Adipose tissue (tissue), 3 donors: Measurements from ENCODE around the gene CACNA1C. TPM values are rescaled to one million over a fixed set of nuclear protein-coding genes. Genes with fewer than 3 reads are reported as not detected.

Experiments
- H3K27ac ChIP-seq: one replicate; pipeline ENCODE4 v1.5.1; 2013; ENCODE audit warnings: low read depth, low read length
- WGBS, 3 donors: extraction: QIAGEN DNeasy Blood & Tissue Kit; methylation state at CpG; one replicate each; pipeline ENCODE4 v1.1.7; 2013; 5-methylcytosine and 5-hydroxymethylcytosine counted together
- polyA plus RNA-seq, 3 donors: library from polyadenylated mRNA; stranded (reverse); fragments of 200-250 nt; gene quantifications; one replicate each; pipeline ENCODE4 v1.2.3, GENCODE V29; 2013
- donor health status: healthy with polysubstance abuse.
- donor health status: Bipolar disorder and iron deficiency.
- donor health status: healthy.

The CACNA1C gene
- polyA plus RNA-seq, 3 donors = 0.72 to 8.1 (median 1.4) TPM

DNA sequence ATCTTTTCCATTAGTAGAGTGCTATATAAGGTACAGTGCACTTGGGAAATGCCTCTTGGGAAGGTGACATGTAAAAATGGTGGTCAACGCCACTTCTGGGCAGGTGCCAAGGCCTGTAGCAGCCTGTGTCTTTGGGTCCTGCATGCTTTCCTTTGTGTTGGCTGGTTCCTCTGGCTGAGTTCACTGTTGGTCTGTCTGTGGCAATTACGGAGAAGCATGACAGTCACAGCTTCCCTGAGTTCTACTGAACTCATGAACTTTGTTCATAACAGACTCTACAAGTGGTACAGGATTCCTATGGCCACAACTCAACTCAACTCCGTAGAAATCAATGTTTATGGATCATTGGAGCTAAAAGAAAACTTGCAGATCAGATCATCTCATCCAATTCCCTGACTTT is 98.0 kb downstream of the CACNA1C start:
- 85 to 90% (median 86%) methylated on average over 3 of the region's 3 CpGs for WGBS, 3 donors

DNA sequence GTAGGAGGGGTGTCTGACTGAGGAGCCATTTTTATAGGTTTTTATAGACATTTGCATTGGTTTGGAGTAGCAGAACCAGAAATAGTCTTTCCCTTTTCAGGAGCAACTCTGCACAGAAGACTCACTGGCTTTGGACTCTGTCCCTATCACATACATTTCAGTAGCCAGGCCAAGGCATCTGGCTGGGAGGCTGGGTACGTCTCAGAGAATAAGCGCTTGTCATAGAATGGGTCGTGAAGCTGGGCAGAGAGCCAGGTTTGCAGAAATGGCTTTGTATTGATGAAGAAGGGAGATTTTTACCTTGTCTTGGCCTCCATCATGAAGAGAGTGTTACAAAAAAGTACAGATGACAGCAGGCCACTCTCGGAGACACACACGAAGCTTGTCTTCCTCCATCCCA is 98.6 kb downstream of the CACNA1C start:
- H3K27ac ChIP-seq = no peak overlapping the region
- WGBS, 3 donors = 72 to 87% (median 87%) methylated on average over 5 of the region's 5 CpGs

More for the DNA sequence above, 98.0 kb downstream of the CACNA1C start:
- no peak overlapping the region for H3K27ac ChIP-seq

DNA sequence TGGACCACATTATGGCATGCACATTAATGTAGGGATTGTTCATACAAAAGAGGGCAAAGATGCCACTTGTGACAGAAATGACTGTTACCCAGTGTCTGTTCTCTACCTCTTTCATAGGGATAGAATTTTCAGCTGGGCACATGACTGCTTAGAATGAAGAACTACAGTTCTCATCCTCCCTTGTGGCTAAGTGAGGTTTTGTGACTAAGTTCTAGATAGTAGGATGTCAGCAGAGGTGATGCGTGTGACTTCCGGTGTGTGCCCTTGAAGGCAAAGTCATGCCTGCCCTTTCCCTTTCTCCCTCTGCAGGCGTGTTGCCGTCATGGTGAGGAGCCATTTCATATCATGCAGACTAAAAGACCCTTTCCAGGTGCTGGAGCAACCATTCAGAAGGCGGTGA is 99.3 kb downstream of the CACNA1C start:
- H3K27ac ChIP-seq = no peak overlapping the region
- WGBS, 3 donors = 86 to 93% (median 91%) methylated on average over 5 of the region's 5 CpGs

DNA sequence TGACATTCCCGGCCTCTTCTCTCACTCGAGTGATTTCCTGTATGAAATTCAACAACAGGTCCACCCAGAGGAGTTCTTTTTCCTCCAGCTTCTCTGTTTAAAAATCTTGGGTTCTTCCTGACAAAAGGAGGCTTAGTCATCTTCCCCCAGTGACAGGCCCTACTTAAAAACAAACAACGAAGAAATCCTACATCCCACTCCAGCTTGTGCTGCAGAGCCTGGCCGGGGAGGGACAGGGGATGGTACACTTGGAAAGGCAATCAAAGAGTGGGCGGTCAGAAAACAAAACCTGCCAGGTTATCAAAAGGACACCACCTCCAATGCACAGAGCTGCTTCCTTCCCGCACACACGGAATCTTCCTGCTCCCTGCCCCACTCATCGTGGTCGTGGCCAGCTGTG is 101.3 kb downstream of the CACNA1C start:
- 27 to 43% (median 42%) methylated on average over 9 of the region's 9 CpGs for WGBS, 3 donors

DNA sequence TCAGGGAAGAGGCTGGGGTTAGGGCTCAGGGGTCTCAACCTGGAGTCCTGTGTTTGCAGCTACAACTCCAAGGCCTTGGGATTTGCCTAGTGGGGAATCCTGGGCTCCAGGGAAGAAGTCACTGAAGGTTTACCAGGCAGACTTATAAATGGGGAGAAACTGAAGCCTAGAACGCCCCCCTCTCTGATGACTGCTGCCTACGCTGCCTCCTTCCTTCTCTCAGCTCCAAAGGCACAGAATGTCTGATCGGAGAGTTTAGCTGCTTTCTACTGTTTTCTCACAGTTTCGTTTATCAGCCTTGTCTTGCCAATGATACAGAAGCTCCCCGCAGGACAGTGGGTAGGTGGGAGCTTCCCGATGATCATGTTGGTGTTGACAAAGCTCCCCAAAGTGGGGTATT is 101.7 kb downstream of the CACNA1C start:
- H3K27ac ChIP-seq = no peak overlapping the region

More for the DNA sequence above, 101.3 kb downstream of the CACNA1C start:
- no peak overlapping the region for H3K27ac ChIP-seq

DNA sequence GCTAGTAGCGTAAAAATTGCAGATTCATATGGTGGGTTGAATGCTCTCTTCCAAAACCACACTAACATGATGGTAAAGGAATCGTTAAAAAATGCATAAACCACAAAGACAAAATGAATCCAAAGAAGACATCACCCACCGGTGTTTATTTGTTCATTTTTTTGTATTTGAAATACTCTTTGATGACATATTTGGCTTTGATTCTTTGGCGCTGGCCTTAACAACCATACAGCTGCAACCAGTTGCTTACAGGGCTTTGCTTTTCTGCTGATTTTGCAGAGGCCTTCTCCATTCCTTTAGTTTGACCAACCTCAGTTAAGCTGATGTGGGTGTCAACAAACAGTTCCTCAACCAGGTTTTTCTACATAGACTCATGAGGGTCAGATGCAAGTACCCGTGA is 103.5 kb downstream of the CACNA1C start:
- H3K27ac ChIP-seq = no peak overlapping the region
- 85% methylated on average over 5 of the region's 5 CpGs for WGBS, 3 donors

More for the DNA sequence above, 101.7 kb downstream of the CACNA1C start:
- 79 to 94% (median 92%) methylated on average over 6 of the region's 6 CpGs for WGBS, 3 donors

DNA sequence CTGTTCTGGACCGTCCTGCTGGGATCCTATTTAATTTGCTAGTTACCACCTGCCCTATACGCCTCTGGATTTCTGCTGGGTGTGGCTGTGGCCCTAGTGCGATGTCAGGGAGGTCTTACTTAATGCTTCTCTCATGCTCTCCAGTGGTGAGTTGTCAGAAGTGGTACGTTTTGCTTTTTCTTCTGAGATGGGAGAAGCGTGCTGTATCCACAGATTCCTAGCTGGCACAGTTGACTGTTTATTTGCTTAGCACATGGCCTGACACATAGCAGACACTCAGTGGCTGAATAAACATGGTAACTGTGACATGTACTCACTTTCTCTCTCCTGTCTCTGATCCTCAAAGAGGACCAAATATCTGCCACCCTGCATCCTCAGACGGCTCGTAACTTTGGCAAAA is 107.3 kb downstream of the CACNA1C start:
- no peak overlapping the region for H3K27ac ChIP-seq
- 69 to 84% (median 82%) methylated on average over 7 of the region's 7 CpGs for WGBS, 3 donors

DNA sequence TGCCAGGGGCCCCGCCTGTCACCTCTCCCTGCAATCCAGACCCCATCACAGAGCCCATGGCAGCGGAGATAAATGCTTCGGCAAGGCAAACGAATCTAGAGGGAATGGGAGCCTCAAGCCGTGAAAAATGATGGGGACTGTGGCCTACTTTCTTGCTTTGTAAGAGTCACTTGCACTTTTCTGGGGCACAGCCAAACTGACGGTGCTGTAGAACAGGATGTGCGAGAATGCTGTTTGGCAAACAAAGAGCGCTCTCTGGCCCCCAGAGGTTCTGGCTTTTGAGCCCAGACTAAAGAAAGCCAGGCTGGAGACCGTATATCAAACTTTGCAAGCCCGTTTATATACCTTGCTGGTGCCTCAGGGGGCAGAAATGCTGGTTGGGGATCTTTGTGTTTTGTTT is 108.7 kb downstream of the CACNA1C start:
- WGBS, 3 donors = 49 to 60% (median 51%) methylated on average over 10 of the region's 10 CpGs
- no peak overlapping the region for H3K27ac ChIP-seq

DNA sequence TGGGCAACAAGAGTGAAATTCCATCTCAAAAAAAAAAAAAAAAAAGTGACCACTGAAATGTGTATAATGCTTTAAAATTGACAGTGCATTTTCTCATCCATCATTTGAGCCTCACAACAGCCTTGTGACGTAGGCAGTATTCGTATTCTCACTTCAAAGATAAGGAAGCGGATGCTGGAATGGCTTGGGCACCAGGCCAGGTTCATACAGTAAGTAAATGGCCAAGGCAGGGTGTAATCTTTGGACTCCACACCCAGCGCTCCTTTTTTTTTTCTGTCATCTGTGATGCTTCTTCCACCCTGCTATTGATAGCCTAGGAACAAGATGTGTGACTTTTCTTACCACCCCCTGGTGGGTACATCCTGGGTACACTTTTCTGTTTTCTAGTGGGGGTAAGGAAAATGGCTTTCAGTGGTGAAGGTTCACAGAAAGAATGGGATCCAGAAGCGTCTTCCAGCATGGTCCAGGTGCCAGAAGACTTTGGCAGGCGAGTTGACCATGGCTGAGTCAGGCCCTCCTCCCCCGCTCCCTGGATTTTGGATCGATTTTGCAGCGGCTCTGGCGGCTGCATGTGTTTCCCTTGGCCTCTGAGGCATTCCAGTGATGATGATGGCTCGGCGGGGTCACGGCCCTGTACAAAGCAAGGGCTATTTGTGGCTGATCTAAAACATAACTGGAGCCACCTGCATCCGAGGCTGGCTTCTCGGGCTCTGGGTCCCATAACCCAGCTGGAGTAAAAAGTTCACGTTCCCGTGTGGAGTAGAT is 110.6 kb downstream of the CACNA1C start:
- no peak overlapping the region for H3K27ac ChIP-seq
- WGBS, 3 donors = 29 to 45% (median 45%) methylated on average over 17 of the region's 17 CpGs

DNA sequence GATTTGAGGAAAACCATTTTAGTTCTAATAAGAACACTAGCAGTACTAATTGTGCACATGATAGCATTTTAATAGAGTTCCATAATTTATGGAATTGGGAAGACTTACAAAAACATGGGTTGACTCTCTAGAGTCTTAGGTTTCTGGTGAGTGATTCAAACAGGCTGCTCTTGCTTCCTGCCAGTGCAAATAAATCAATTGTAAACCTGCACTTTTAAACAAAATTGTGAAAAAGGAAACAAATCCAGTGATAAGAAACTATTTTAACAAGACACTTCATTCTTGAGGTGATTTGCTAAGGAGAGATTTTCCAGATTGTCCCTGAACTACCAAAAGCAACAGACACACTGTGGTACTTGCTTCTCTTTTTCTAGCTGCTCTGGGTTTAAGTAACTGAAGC is 112.2 kb downstream of the CACNA1C start:
- H3K27ac ChIP-seq = no peak overlapping the region

DNA sequence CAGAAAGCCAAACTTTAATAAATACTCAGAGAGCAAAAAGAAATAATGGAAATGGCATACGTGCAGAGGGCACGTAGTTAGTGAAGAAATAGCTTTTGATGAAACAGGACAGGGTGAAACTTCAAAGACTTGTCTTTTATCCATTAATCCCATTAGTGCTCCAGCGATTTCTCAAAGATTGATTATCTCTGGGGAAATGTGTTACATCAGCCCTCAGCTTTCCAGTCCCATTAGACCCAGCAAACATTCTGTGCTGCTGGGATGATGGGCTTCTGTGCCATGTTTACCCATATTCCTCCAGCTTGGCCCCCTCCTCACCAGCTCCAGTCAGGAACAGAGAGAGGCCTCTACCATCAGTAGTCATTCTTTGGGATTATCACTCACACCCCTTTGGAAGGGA is 113.1 kb downstream of the CACNA1C start:
- no peak overlapping the region for H3K27ac ChIP-seq
- 28 to 73% (median 71%) methylated on average over 3 of the region's 3 CpGs for WGBS, 3 donors

DNA sequence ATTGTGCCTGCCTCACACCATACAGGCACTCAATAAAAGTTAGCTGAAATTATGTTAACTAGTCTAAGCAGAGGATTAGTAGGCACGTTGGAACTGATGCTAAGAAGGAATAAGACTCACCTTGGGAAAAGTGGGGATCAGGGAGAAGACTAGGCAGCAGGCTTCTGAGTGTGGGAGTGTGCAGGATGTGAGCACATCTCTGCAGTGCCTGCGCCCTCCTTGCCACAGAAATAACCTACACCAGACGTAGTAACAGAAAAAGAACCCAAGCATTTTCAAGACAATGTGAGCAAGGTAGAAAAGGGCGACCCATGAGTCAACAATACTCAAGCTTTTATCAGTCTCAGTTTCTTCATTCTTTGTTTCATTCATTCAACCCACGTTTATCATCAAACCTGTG is 113.9 kb downstream of the CACNA1C start:
- 71 to 93% (median 92%) methylated on average over 5 of the region's 5 CpGs for WGBS, 3 donors
- H3K27ac ChIP-seq = no peak overlapping the region

DNA sequence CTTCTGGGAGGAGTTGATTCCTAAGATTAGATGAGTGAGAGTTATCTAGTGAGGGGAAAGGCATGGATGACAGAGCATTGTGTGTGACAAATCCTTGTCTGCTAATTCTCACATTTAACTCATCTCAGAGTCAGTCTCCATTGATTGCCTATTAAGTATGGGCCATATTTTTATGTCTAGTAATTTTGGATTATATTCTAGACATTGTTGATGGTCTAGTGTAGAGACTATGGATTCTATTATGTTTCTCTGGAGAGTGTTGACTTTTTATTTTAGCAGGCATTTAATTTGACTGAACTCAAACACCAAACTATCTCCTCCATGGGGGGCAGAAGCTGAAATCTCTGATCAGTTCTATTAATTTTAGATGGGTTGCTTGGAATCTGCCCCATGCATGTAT is 114.4 kb downstream of the CACNA1C start:
- no peak overlapping the region for H3K27ac ChIP-seq

DNA sequence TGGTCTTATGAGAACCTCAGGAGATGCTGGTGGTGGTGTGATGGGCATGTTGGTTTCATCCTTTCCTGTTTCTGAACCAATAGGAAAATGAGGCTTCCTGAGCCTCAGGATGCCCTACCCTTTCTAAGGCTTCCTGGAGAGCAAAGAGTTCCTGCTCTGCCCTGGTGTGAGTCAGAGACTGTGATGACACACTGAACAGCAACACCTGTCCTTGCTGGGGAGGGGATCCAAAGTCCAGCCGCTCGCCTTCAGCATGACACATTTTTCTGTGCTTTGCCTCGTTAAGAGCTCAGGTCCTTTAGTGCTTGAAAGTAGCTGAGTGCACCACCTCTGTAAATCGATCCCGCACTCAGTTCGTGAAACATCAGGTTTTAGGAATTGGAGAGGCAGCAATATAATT is 116.0 kb downstream of the CACNA1C start:
- no peak overlapping the region for H3K27ac ChIP-seq
- WGBS, 3 donors = 83 to 90% (median 88%) methylated on average over 6 of the region's 6 CpGs

DNA sequence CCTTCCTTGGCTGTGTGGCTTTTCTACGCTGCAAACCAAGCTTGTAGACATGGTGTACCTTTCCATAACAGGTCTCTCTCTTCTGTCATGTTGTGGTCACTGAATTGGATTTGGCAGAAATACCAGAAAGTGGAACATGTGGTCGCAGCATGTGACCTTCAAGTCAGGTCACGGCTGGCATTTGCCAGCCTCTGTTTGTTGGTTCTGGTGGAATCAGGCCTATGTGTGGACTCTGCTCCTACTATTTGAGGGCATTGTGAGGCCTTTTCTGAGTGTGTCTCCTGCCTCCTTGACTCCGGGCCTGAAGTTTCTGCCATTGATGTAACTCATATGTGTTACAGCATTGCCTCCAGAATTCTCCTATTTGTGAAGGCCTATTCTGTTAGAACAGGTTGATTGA is 116.7 kb downstream of the CACNA1C start:
- 54 to 91% (median 91%) methylated on average over 4 of the region's 4 CpGs for WGBS, 3 donors
- H3K27ac ChIP-seq = no peak overlapping the region

DNA sequence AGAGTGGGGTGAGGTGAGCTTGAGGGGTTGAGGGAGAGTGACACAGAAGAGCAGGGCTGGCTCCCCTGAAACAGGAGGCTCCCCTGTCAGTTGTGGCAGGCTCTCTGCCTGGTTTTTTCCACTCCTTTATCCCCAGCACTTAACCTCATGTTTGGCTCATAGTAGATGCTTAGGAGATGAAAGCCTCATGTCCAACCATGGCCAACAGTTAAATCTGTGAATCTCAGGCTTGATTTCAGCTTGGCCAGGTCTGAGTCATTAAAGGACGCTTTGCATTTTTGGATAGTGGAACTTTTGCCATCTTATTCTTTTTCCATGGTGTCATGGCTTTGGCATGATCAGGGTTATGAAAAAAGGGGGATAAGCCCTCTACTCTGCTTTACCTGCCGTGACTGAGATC is 117.2 kb downstream of the CACNA1C start:
- H3K27ac ChIP-seq = no peak overlapping the region
- 86 to 90% (median 87%) methylated on average over 2 of the region's 2 CpGs for WGBS, 3 donors

DNA sequence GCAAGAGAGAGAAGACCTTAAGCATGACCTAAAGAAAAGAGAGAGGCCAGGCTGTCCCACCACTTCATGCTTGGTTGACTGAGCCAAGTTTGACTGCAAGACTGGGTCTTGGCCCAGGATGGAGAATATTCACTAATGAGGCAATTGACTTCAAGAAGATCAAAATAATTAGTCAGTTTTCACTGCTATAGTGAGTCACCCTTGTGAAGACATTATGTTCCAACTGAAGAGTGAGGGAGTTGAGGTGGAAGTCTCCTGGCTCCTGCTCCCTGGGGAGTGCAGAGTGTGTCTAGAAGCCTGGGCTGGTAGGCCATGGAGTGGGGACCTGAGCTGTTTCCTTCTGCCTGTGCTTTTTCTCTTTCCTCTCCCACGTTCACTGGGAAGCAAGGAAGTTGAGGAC is 117.6 kb downstream of the CACNA1C start:
- H3K27ac ChIP-seq = no peak overlapping the region
- WGBS, 3 donors = 82 to 100% (median 90%) methylated on average over 1 of the region's 1 CpG

DNA sequence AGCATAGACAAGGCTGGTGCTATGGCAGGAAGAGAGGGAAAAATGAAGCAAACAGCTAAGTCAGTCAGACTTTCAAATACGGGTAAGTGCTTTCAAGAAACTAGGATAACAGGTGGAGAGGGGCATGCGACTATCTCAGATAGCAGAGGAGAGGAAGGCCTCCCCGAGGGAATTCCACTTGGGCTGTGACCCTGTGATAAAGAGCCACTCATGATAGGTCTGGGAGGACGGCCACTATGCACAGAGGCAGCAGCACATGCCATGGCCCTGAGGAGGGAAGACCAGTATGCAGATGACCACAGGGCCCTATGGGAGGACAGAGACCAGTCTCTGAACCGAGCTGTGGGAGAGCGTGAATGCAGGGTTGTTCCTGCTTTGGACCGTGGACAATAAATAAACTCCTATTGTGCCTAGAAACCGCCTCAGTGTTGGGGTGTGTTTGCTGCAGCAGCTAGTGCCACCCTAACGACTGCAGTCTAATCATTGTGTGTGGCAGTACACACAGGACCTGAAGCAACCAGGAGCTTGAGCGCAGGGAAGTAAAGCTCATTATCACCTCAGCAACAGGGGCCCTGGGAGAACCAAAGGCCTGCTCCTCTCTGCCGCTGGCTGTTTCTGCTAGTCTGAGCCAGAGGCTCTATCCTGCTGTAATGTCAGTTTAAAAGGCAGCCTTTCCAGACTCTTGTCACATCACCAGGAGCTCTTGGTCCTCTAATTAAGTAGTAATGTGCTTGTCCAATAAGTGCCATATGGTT is 119.1 kb downstream of the CACNA1C start:
- 71 to 92% (median 90%) methylated on average over 11 of the region's 11 CpGs for WGBS, 3 donors
- H3K27ac ChIP-seq = no peak overlapping the region

DNA sequence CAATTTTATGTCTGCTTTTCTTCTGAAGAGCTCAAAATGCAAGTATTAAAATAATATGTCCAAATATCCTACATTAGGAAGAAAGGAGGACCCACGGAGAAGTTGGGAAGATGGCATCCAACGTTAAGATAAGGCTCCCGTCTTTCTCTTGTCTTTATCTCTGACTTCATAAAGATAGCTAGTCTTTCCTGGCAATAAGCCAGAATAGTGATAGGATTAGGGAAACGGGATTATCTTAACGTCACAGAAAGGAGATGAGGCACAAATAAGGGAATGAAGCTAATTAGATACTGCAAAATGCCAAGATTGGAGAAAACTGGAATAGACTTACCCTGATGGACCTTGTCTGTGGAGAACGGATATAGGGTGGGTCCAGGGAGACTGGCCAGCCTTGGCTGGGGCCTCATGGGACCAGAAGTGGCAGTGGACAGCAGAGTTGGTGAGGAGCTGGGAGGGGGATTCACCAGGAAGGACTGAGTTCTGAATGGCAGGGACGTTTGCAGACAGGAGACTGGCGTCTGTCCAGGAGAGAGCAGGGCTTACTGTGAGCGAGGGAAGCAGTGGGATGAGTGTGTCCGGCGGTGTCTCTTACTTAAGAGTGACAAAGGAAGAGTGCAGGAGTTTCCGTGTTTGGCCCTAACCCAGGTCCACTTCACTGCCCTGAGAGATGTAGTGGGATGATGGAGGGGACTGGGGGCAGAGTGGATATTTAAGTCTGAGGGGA is 119.9 kb downstream of the CACNA1C start:
- 62 to 70% (median 66%) methylated on average over 12 of the region's 12 CpGs for WGBS, 3 donors
- no peak overlapping the region for H3K27ac ChIP-seq
